Spinal cord (tissue), 10 donors: ENCODE results near the gene GNAL. TPM values are rescaled to one million over a fixed set of nuclear protein-coding genes. Genes with fewer than 3 reads are reported as not detected.
A peak's percentile ranks its signal among the peaks of the same experiment; 100 is the strongest.
"Not testable (repeated sequence)": the region's sequence is repeated elsewhere in the genome, so short reads cannot be mapped to it uniquely, and the experiment has no call there.

Source experiments
- DNase-seq, 6 donors: peaks; one replicate each; pipeline versions ENCODE4 v3.0.0 to v3.0.0-alpha.2; 2013 to 2015; ENCODE audit warnings: low spot score in 6 of 6, low read depth in 4 of 6
- H3K27ac ChIP-seq: one replicate; pipeline ENCODE4 v1.5.1; 2013; ENCODE audit warnings: low read depth, low read length, control low read depth
- H3K27me3 ChIP-seq: one replicate; pipeline ENCODE4 v1.6.1; 2013; ENCODE audit warnings: low read length; ENCODE audit not compliant: control insufficient read depth, insufficient read depth
- H3K36me3 ChIP-seq: one replicate; pipeline ENCODE4 v1.6.1; 2013; ENCODE audit warnings: low read length; ENCODE audit not compliant: control insufficient read depth, insufficient read depth
- H3K4me1 ChIP-seq: one replicate; pipeline ENCODE4 v1.6.1; 2013; ENCODE audit warnings: low read length; ENCODE audit not compliant: control insufficient read depth, insufficient read depth
- H3K4me3 ChIP-seq: one replicate; pipeline ENCODE4 v1.5.1; 2013; ENCODE audit warnings: low read depth, low read length, control low read depth
- H3K9me3 ChIP-seq: one replicate; pipeline ENCODE4 v1.6.1; 2013; ENCODE audit warnings: low read length; ENCODE audit not compliant: control insufficient read depth, insufficient read depth
- WGBS: methylation state at CpG from one replicate; pipeline ENCODE4 v1.1.5; 2013; ENCODE audit warnings: missing lambda C conversion rate; ENCODE audit not compliant: insufficient coverage; 5-methylcytosine and 5-hydroxymethylcytosine counted together
- polyA plus RNA-seq, 2 donors: library from polyadenylated mRNA; unstranded; fragments of 120-200 nt; gene quantifications; one replicate each; pipeline ENCODE4 v1.2.1, GENCODE V29; 2013; ENCODE audit not compliant: insufficient read length in 2 of 2
- total RNA-seq, 2 donors: library from RNA; depleted of rRNA in 1 of 2; stranded (reverse); fragments of 120-200 nt in 1 of 2; fragments of >200 nt in 1 of 2; gene quantifications; one replicate each; pipeline versions ENCODE4 v1.2.3 to v1.2.4, GENCODE V29; 2013 to 2014
- donor health status: healthy.

Gene GNAL
- total and polyA plus RNA-seq, 4 donors: 30.2 to 81.0 (median 70.7) TPM

DNA sequence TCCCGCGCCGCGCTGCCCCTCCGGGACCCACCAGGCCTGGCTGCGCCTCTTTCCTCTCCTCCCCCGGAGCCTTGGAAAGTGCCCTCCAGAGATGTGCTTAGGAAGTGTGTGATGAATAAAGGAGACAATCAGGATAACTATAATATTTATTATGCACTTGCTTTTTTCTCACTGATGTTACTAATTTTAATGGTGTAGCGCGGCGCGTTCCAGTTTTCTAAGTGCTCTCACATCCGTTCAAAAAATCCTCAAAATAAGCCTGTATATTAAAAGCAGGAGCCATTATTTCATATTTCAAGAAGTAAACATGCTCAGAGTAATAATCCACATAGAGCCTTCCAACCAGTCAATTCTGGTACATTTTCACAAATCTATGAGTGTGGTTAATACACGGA, 220.0 kb downstream of the GNAL start:
- WGBS: 0% methylated on average over 2 of the region's 13 CpGs
- peaks cover 10% of the 10 kb centered on the region for H3K36me3 ChIP-seq
- DNase-seq: peak in 5 of 6 donors; percentile 14 to 75 (median 21)
- H3K4me1 ChIP-seq: peaks cover 5% of the 10 kb centered on the region
- peak overlapping the region; percentile 98 for H3K27ac ChIP-seq
- no peaks in the 10 kb centered on the region for H3K27me3 ChIP-seq
- H3K9me3 ChIP-seq: no peaks in the 10 kb centered on the region
- peak overlapping the region; percentile 67 for H3K4me3 ChIP-seq

DNA sequence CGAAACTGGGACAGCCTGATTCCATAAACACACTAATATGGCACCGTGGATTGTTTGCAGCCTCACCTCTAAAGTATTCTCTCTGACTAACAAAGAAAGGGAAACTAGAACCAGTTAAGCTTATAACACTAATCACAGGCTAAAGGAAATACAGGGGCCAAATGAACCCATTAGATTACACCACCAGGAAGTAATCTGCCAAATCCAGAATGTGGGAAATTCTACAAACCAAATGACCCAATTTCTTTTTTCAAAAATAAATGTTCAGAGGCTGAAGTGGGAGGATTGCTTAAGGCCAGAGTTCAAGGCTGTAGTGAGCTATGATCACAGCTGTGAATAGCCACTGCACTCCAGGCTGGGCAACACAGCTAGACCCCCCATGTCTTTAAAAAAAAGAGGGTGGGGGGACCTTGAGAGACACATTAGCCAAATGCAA, 220.5 kb downstream of the GNAL start:
- DNase-seq: peak in 1 of 6 donors; percentile 8
- 80% methylated on average over 1 of the region's 2 CpGs for WGBS
- Histone ChIP-seq H3K4me3 (peak overlapping the region; percentile 67), H3K4me1 (peaks cover 5% of the 10 kb centered on the region), H3K27me3 (no peaks in the 10 kb centered on the region), H3K27ac (peak overlapping the region; percentile 98), H3K36me3 (peaks cover 6% of the 10 kb centered on the region), H3K9me3 (no peaks in the 10 kb centered on the region)

DNA sequence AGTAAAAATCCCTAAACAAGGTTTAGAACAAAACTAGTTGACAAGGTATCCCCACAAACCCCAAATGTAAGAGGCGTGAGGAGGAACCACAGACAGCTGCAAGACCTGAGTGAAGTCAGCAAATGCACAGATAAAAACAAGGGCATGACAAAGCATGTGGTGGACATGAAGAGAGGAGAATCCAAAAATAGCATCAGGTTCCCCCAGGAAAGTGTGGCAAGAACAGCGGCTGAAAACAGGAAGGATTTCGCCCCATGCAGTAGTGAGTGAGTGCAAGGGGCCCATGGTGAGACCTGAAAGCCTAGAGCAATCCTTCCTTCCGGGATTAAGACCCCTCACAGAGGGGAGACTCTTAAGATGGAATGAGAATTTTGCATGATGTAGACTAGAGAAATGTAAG, 227.8 kb downstream of the GNAL start:
- not testable (repeated sequence) for H3K9me3 ChIP-seq, H3K27me3 ChIP-seq, H3K4me1 ChIP-seq, H3K4me3 ChIP-seq, H3K36me3 ChIP-seq, H3K27ac ChIP-seq, DNase-seq
- WGBS: 56% methylated on average over 2 of the region's 4 CpGs

DNA sequence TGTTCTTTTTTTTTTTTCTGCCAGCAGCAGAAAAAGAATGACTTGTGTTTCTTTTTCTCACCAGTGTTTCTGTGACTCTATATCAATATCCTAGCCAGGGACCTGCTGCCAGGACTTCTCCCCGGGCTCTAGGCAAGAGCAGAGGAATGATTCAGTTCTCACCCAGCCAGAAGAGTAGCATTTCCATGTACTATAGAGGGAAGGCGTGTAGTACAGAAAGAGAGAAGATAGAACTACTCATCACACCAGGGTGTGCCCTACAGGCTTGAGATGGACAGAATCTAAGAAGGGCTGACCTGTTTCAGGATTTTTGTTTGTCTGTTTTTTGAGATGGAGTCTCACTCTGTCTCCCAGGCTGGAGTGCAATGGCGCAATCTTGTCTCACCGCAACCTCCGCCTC, 230.5 kb downstream of the GNAL start:
- WGBS: 96% methylated on average over 3 of the region's 5 CpGs
- not testable (repeated sequence) for H3K9me3 ChIP-seq, H3K36me3 ChIP-seq, H3K4me3 ChIP-seq, DNase-seq, H3K27ac ChIP-seq, H3K4me1 ChIP-seq, H3K27me3 ChIP-seq

DNA sequence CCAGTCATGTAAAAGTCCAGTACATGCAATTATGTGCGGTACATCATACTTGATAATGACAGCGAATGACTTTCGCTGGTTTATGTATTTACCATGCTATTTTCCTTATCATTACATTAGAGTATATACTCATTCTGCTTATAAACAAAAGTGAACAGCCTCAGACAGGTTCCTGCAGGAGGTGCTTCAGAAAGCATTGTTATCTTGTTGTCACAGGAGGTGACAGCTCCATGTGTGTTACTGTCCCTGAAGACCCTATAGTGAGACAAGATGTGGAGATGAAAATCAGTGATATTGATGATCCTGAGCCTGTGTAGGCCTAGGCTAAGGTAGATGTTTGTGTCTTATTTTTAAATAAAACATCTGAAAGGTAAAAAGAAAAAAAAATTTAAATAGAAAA, 234.4 kb downstream of the GNAL start:
- DNase-seq: no peak
- no CpG with 5 or more reads among the region's 3 CpGs for WGBS
- Histone ChIP-seq H3K36me3 (no peaks in the 10 kb centered on the region), H3K4me3 (no peak overlapping the region), H3K9me3 (no peaks in the 10 kb centered on the region), H3K27ac (no peak overlapping the region), H3K27me3 (no peaks in the 10 kb centered on the region), H3K4me1 (no peaks in the 10 kb centered on the region)

DNA sequence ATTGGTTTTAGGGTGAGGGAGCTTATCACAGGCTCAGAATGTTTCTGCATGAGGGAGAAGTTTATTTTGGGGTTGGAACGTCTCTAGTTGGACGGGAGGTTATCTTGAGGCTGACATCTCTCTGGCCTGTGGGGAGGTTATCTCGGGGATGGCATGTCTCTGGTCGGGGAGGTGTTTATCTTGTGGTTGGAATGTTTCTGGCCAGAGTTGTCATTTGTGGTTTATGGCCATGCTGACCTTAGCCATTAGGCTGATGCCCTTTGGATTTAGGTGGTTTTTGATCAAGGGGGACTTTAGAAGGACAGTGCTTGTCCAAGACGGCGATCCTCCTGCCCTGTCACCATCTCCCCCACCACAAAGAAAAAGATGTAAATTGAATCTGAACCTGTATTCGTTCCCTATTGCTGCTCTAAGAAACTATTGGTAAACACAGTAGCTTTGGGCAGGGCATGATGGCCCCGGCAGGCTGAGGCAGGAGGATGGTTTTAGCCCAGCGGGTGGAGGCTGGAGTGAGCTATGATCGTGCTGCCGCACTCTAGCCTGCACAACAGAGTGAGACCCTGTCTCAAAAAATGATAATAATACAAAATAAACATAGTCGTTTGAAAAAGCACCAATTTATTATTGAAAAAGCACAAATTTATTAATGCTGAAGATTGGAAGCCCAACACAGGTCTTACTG, 236.9 kb downstream of the GNAL start:
- WGBS: 77% methylated on average over 6 of the region's 12 CpGs
- Histone ChIP-seq H3K36me3 (no peaks in the 10 kb centered on the region), H3K27ac (no peak overlapping the region), H3K4me1 (no peaks in the 10 kb centered on the region), H3K4me3 (no peak overlapping the region), H3K27me3 (no peaks in the 10 kb centered on the region), H3K9me3 (no peaks in the 10 kb centered on the region)
- DNase-seq: no peak

DNA sequence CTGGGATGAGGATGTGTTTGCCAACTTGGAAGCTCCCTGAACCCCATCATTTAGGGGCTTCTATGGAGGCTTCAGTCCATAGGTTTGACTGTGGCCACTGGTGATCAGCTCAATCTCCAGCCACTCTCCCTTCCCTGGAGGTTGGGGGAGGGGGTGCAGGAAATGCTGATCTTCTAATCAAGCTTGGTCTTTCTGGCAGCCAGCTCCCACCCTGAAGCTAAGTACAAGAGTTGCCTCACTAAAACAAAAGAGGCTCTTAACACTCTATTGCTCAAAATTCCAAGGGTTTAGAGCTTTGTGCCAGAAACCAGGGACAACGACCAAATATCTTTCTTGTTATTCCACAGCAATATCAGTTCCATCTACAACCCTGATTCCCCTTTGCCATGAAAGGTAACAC, 238.4 kb downstream of the GNAL start:
- no peaks in the 10 kb centered on the region for H3K36me3 ChIP-seq
- H3K9me3 ChIP-seq: no peaks in the 10 kb centered on the region
- no peak overlapping the region for H3K27ac ChIP-seq
- H3K27me3 ChIP-seq: no peaks in the 10 kb centered on the region
- no peak overlapping the region for H3K4me3 ChIP-seq
- no peaks in the 10 kb centered on the region for H3K4me1 ChIP-seq
- DNase-seq: no peak
- 40% methylated on average over 1 of the region's 1 CpG for WGBS

DNA sequence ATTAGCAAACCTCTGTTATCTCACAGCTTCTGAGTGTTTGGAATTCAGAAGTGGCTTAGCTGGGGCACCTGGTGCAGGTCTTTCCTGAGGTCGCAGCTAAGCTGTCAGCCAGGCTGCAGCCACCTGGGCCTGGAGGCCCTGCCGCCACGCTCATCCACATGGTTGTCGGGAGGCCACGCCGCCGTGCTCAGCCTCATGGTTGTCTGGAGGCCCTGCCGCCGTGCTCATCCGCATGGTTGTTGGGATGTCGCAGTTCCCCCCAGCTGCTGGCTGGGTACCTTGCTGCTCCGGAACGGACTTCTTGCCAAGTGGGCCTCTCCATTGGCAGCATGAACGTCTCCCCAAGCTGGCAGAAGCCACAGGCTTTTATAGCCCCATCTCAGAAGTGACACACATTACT, 243.3 kb downstream of the GNAL start:
- Histone ChIP-seq H3K27ac (no peak overlapping the region), H3K9me3 (no peaks in the 10 kb centered on the region), H3K4me3 (no peak overlapping the region), H3K27me3 (no peaks in the 10 kb centered on the region), H3K4me1 (no peaks in the 10 kb centered on the region), H3K36me3 (no peaks in the 10 kb centered on the region)
- no peak for DNase-seq
- 92% methylated on average over 14 of the region's 14 CpGs for WGBS

Other genes with a start within 250 kb of the GNAL start
- gene SLC35G4, start 79.7 kb upstream of the GNAL start, total RNA-seq: not detected
- gene SLC35G4, start 79.7 kb upstream of the GNAL start, polyA plus RNA-seq: not detected
- gene CHMP1B, start 162.1 kb downstream of the GNAL start, total RNA-seq: 10 to 100 TPM; 39.0 to 51.4 TPM
- 10 to 100 TPM; 29.8 to 30.0 TPM for gene CHMP1B, start 162.1 kb downstream of the GNAL start, polyA plus RNA-seq
- 10 to 100 TPM; 30.2 to 41.2 TPM for gene MPPE1, start 219.1 kb downstream of the GNAL start, total RNA-seq
- 10 to 100 TPM; 73.1 to 82.4 TPM for gene MPPE1, start 219.1 kb downstream of the GNAL start, polyA plus RNA-seq